Suprapubic skin (tissue), 4 donors: ENCODE results near the gene HMGB2.

Source experiments
- CTCF ChIP-seq, 2 donors: fragments of 200-600 bp in 1 of 2; fragments of 450-650 bp in 1 of 2; sonication (generic) in 1 of 2; IDR thresholded peaks; one replicate each; pipeline ENCODE4 v1.5.1; 2016 to 2019; ENCODE audit warnings: antibody characterized with exemption in 2 of 2, mild to moderate bottlenecking in 1 of 2, moderate library complexity in 1 of 2
- EP300 ChIP-seq: sonication (generic); formaldehyde crosslinking; IDR thresholded peaks from one replicate; pipeline ENCODE4 v1.6.1; 2017; ENCODE audit warnings: antibody characterized with exemption
- POLR2A ChIP-seq, 2 donors: fragments of 450-650 bp; IDR thresholded peaks; one replicate each; pipeline ENCODE4 v1.6.1; 2017; ENCODE audit warnings: antibody characterized with exemption in 2 of 2, mild to moderate bottlenecking in 2 of 2, moderate library complexity in 2 of 2
- POLR2AphosphoS5 ChIP-seq, 3 donors: sonication (generic); formaldehyde crosslinking; IDR thresholded peaks; one replicate each; pipeline ENCODE4 v1.6.1; 2017; ENCODE audit warnings: antibody characterized with exemption in 3 of 3

GRCh38 chr4:173317004-173317403, 17.2 kb downstream of the HMGB2 start:
- TF ChIP-seq CTCF (IDR thresholded peaks at IDR 0.05) = no peak
- TF ChIP-seq POLR2A (IDR thresholded peaks at IDR 0.05) = no peak
- TF ChIP-seq POLR2AphosphoS5 (IDR thresholded peaks at IDR 0.05) = no peak
- no peak for TF ChIP-seq EP300
